ENCODE data around the gene MAFF. TPM values are rescaled to one million over a fixed set of nuclear protein-coding genes. Genes with fewer than 3 reads are reported as not detected.

The MAFF gene
- total and polyA plus RNA-seq, 9 of the 15 experiments (the other 6 are each of a cell fraction or from before 2014, with no cell fraction given), result 0.51 to 8.0 (median 5.4) TPM

- Histone ChIP-seq H3K4me2 (ENCODE audit: insufficient read depth, low read length) (peak overlapping the region; percentile 82), H3K4me3 (peak overlapping the region; percentile 82), H3K9me3 (replicated peaks; ENCODE audit: control insufficient read depth, insufficient read depth, low read depth, low read length) (no peaks in the 10 kb centered on the region), H2AFZ (ENCODE audit: low read depth, low read length) (no peak overlapping the region), H3K27me3 (ENCODE audit: control insufficient read depth in 2 of 2, insufficient read depth in 2 of 2, low read length in 2 of 2) (no peaks in the 10 kb centered on the region), H3K9me1 (ENCODE audit: control insufficient read depth, insufficient read depth, low read length) (no peaks in the 10 kb centered on the region), H4K20me1 (replicated peaks; ENCODE audit: control insufficient read depth, insufficient read depth, low read length) (peaks cover 18% of the 10 kb centered on the region; the same call in 1 of the 2 replicates), H3K4me1 (replicated peaks in 1 of 2; ENCODE audit: control insufficient read depth in 2 of 2, insufficient read depth in 2 of 2, low read length in 2 of 2) (peaks cover 4 to 22% of the 10 kb centered on the region in 2 experiments; a peak in 3 of 5 replicates), H3K9ac (ENCODE audit: insufficient read depth in 1 of 2, low read depth in 2 of 2, low read length in 2 of 2) (peak overlapping the region; percentile 87 to 94), H3K36me3 (ENCODE audit: control insufficient read depth, insufficient read depth, low read length) (no peaks in the 10 kb centered on the region; the same call in 2 of the 3 replicates), H3K27ac (ENCODE audit: extremely low read depth, low read depth, low read length) (no peak overlapping the region; the same call in 2 of the 3 replicates), H3K79me2 (ENCODE audit: control insufficient read depth, insufficient read depth, low read length) (peaks cover 42% of the 10 kb centered on the region)
- peak; percentile 59; the same call in 1 of the 2 replicates for TF ChIP-seq HMBOX1 (IDR thresholded peaks at IDR 0.05)
- TF ChIP-seq, protein P1, sequence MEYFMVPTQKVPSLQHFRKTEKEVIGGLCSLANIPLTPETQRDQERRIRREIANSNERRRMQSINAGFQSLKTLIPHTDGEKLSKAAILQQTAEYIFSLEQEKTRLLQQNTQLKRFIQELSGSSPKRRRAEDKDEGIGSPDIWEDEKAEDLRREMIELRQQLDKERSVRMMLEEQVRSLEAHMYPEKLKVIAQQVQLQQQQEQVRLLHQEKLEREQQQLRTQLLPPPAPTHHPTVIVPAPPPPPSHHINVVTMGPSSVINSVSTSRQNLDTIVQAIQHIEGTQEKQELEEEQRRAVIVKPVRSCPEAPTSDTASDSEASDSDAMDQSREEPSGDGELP (CRISPR knock-in tag; IDR thresholded peaks at IDR 0.05; ENCODE audit: borderline replicate concordance), result 0 out of 2 replicates have a peak, but pooled peaks have one; percentile 18
- TF ChIP-seq, protein P2, sequence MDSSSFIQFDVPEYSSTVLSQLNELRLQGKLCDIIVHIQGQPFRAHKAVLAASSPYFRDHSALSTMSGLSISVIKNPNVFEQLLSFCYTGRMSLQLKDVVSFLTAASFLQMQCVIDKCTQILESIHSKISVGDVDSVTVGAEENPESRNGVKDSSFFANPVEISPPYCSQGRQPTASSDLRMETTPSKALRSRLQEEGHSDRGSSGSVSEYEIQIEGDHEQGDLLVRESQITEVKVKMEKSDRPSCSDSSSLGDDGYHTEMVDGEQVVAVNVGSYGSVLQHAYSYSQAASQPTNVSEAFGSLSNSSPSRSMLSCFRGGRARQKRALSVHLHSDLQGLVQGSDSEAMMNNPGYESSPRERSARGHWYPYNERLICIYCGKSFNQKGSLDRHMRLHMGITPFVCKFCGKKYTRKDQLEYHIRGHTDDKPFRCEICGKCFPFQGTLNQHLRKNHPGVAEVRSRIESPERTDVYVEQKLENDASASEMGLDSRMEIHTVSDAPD (CRISPR knock-in tag; IDR thresholded peaks at IDR 0.05), result no peak
- TF ChIP-seq ZBTB7A (IDR thresholded peaks at IDR 0.05; ENCODE audit: borderline replicate concordance, control insufficient read depth, low read depth, low read length), result peak; percentile 39; the same call in 1 of the 2 replicates
- no peak for TF ChIP-seq KLF13 (tag; IDR thresholded peaks at IDR 0.05; ENCODE audit: borderline replicate concordance, low read depth)
- BruUV-seq (replicated peaks), result no TSS peak
- FAIRE-seq, result no peak
- peak; percentile 25 for ATAC-seq
- POLR2A ChIA-PET, result interaction anchor here (0.6 to 4.9 kb wide), 10 partner anchors 9 to 247 kb away, joined by 3 to 44 read pairs (median 4); partner anchors contain the start of gene PLA2G6
- DNase-seq (ENCODE audit: extremely low read depth in 1 of 4, low spot score in 3 of 4), result peak in 3 of 4 experiments; percentile 22 to 49 (median 30)
- in situ Hi-C loops (cut with MboI), result no loop called here
- intact Hi-C loops (cut with micrococcal nuclease), result loop anchor here (10.0 kb wide), 1 partner anchor 88 kb away; the partner anchor contains the start of gene BAIAP2L2
- CTCF ChIA-PET (ENCODE audit: low intra/inter-chr PET ratio), result no interaction called here
- 5% methylated on average over 11 of the region's 19 CpGs for WGBS (ENCODE audit: insufficient coverage, low coverage, missing lambda C conversion rate)
Measured at GRCh38 chr22:38203090-38203810, 1.5 kb downstream of the MAFF start.
